Brain microvascular endothelial cell (primary cell): ENCODE results near the gene OVCH2.
"Not testable (repeated sequence)": the region's sequence is repeated elsewhere in the genome, so short reads cannot be mapped to it uniquely, and the experiment has no call there.

Source experiments
- DNase-seq: peaks from one replicate; pipeline ENCODE4 v3.0.0-alpha.2; 2020
- H3K27ac ChIP-seq: fragments of 250-450 bp; sonication (Bioruptor Pico); 2 replicates; pipeline ENCODE4 v1.5.1; 2020; ENCODE audit warnings: mild to moderate bottlenecking, moderate library complexity
- H3K27me3 ChIP-seq: fragments of 250-450 bp; sonication (Bioruptor Pico); replicated peaks from 2 replicates; pipeline ENCODE4 v1.5.1; 2020; ENCODE audit warnings: mild to moderate bottlenecking
- H3K36me3 ChIP-seq: fragments of 250-450 bp; sonication (Bioruptor Pico); replicated peaks from 2 replicates; pipeline ENCODE4 v1.5.1; 2020; ENCODE audit warnings: mild to moderate bottlenecking
- H3K4me3 ChIP-seq: 2 replicates; pipeline ENCODE4 v1.5.1; 2011; ENCODE audit warnings: low read depth, mild to moderate bottlenecking, control low read depth, low read length, moderate library complexity
- CTCF ChIP-seq: IDR thresholded peaks from 2 replicates; pipeline ENCODE4 v1.5.1; 2011; ENCODE audit warnings: low read depth, mild to moderate bottlenecking, moderate library complexity, low read length, control low read depth, inconsistent platforms; ENCODE audit errors: missing control alignments
- in situ Hi-C: cut with HindIII; loops from 2 replicates; pipeline ENCODE4 v1.10.0; 2017; ENCODE audit warnings: low sequenced_read_pairs, low pct_ligation_motif_present

OVCH2 gene

DNA sequence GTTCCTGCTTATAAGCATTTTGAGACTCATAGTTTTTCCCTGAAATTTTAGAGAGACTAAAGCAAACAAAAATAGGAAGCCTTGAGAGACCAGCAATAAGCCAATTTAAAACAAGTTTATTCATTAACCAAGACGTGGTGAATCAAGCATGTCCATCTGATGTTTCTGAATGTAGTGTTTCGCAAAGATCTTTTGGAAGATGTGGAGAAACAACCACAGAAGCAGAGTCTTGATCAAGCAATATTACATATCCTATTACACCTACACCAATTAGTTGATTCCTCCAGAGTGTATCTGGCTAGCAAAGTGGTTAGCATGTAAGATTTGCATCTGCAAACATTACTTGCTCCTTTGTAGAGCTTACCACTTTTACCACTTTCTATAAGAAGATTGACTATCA is at the start of gene OVCH2:
OVCH2 (minus strand) TSS at position 101 of the 400 bp plus-strand sequence; CDS start at position 18, 83 bp downstream.
- no peak for TF ChIP-seq CTCF
- Histone ChIP-seq H3K27me3 (no peaks in the 10 kb centered on the region), H3K4me3 (no peak within 1 kb of the TSS), H3K27ac (no peak within 1 kb of the TSS), H3K36me3 (no peaks in the 10 kb centered on the region)
- no peak for DNase-seq
- in situ Hi-C loops = no loop called here

GRCh38 chr11:7749456-7749855 is 43.2 kb upstream of the OVCH2 start:
- no peaks in the 10 kb centered on the region for H3K36me3 ChIP-seq
- H3K4me3 ChIP-seq = no peak overlapping the region
- no peak for DNase-seq
- in situ Hi-C loops = no loop called here
- TF ChIP-seq CTCF = no peak
- H3K27me3 ChIP-seq = no peaks in the 10 kb centered on the region
- no peak overlapping the region for H3K27ac ChIP-seq

DNA sequence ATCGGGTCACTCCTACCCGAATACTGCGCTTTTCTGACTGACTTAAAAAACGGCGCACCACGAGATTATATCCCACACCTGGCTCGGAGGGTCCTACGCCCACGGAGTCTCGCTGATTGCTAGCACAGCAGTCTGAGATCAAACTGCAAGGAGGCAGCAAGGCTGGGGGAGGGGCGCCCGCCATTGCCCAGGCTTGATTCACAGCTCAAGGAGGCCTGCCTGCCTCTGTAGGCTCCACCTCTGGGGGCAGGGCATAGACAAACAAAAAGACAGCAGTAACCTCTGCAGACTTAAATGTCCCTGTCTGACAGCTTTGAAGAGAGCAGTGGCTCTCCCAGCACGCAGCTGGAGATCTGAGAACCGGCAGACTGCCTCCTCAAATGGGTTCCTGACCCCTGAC is 28.5 kb upstream of the OVCH2 start:
- DNase-seq, H3K4me3 ChIP-seq, in situ Hi-C loops, H3K27ac ChIP-seq, H3K36me3 ChIP-seq, H3K27me3 ChIP-seq: not testable (repeated sequence)

GRCh38 chr11:7714786-7715185 is 8.5 kb upstream of the OVCH2 start:
- Histone ChIP-seq H3K27me3 (no peaks in the 10 kb centered on the region), H3K36me3 (no peaks in the 10 kb centered on the region), H3K4me3 (no peak overlapping the region), H3K27ac (no peak overlapping the region)
- no peak for TF ChIP-seq CTCF
- DNase-seq = no peak
- in situ Hi-C loops = no loop called here

DNA sequence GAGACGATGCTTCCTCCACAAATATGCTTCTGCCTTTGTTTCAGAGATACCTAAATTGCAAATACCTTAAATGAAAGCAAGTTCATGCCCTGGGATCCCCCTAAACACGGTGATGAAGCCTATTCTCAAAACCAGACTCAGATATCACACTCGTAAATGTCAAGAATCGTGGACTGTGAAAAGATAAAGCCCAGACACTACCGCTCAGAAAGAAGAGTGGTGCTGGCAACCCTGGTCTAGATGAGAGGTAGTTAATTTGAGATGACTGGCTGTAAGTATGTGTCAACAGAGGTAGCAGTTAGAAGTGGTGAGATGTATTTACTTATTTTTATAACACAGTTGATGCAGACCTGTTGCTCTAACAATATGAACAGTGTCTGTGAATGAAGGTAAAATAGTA is 2.5 kb downstream of the OVCH2 start:
- Histone ChIP-seq H3K27me3 (peaks cover 2% of the 10 kb centered on the region), H3K27ac (no peak overlapping the region), H3K36me3 (no peaks in the 10 kb centered on the region), H3K4me3 (no peak overlapping the region)
- DNase-seq = no peak
- no peak for TF ChIP-seq CTCF
- in situ Hi-C loops = no loop called here

- no peak overlapping the region for H3K27ac ChIP-seq
- peaks cover 2% of the 10 kb centered on the region for H3K27me3 ChIP-seq
- no peak for TF ChIP-seq CTCF
- H3K4me3 ChIP-seq = no peak overlapping the region
- in situ Hi-C loops = no loop called here
- DNase-seq = no peak
- no peaks in the 10 kb centered on the region for H3K36me3 ChIP-seq
These were observed 9.9 kb downstream of the OVCH2 start for GRCh38 chr11:7696424-7696823.
